AG09319 (cell line): Measurements from ENCODE around the gene PRSS12.

Experiments
- DNase-seq: peaks from one replicate; pipeline ENCODE4 v3.0.0-alpha.2; 2010; ENCODE audit warnings: low read depth; ENCODE audit errors: extremely low read depth
- CTCF ChIP-seq: IDR thresholded peaks from 2 replicates; pipeline ENCODE4 v1.5.1; 2011; ENCODE audit warnings: low read depth, mild to moderate bottlenecking, inconsistent platforms, low read length, moderate library complexity

Gene PRSS12

GRCh38 chr4:118335774-118336173 lies 17.0 kb downstream of the PRSS12 start:
- TF ChIP-seq CTCF = no peak
- DNase-seq = no peak

GRCh38 chr4:118335324-118335723 lies 17.5 kb downstream of the PRSS12 start:
- TF ChIP-seq CTCF = no peak

GRCh38 chr4:118331352-118331751 lies 21.5 kb downstream of the PRSS12 start:
- TF ChIP-seq CTCF = no peak
- DNase-seq = no peak

More at GRCh38 chr4:118335324-118335723, 17.5 kb downstream of the PRSS12 start:
- DNase-seq = no peak

GRCh38 chr4:118329849-118330248 lies 23.0 kb downstream of the PRSS12 start:
- TF ChIP-seq CTCF = no peak
- no peak for DNase-seq

- no peak for TF ChIP-seq CTCF
- DNase-seq = peak; percentile 72
These were observed 25.1 kb downstream of the PRSS12 start for GRCh38 chr4:118327554-118328241.

- TF ChIP-seq CTCF = no peak
- DNase-seq = no peak
These were observed 26.2 kb downstream of the PRSS12 start for GRCh38 chr4:118326585-118326984.

GRCh38 chr4:118325431-118325830 lies 27.4 kb downstream of the PRSS12 start:
- no peak for DNase-seq
- no peak for TF ChIP-seq CTCF
